Measurements from ENCODE around the gene ELF2. TPM values are rescaled to one million over a fixed set of nuclear protein-coding genes. Genes with fewer than 3 reads are reported as not detected.

ELF2 gene
- total and polyA plus RNA-seq, 2 of the 8 experiments (the other 6 are each of a cell fraction or from before 2014, with no cell fraction given) = 21.1 to 44.3 TPM

- Histone ChIP-seq H2BK5ac (ENCODE audit: low read depth, low read length) (peak overlapping the region; percentile 83), H2AFZ (ENCODE audit: low read length) (no peak overlapping the region), H3K4me3 (ENCODE audit: extremely low read depth in 1 of 4, insufficient read depth in 2 of 4, low read depth in 3 of 4, low read length in 4 of 4) (peak overlapping the region; percentile 90 to 98 (median 92); a peak in 7 of 8 replicates), H2AK5ac (ENCODE audit: low read depth, low read length) (no peak overlapping the region), H4K91ac (replicated peaks; ENCODE audit: insufficient read length, low read length) (peak overlapping the region; percentile 12), H3K18ac (ENCODE audit: extremely low read depth, low read length) (no peak overlapping the region), H2BK15ac (ENCODE audit: low read length) (no peak overlapping the region), H3K79me2 (ENCODE audit: control insufficient read depth in 1 of 2, insufficient read depth in 2 of 2, low read length in 2 of 2) (peaks cover 4 to 37% of the 10 kb centered on the region in 2 experiments), H4K5ac (ENCODE audit: insufficient read length, low read depth, low read length) (no peak overlapping the region), H2BK12ac (ENCODE audit: low read depth, low read length) (peak overlapping the region; percentile 88), H3K36me3 (ENCODE audit: control insufficient read depth in 2 of 4, insufficient read depth in 4 of 4, low read length in 3 of 4) (no peaks in the 10 kb centered on the region; a peak in 1 of 8 replicates), H3K56ac (replicated peaks; ENCODE audit: insufficient read length, low read depth, low read length) (no peak overlapping the region), H3K79me1 (ENCODE audit: low read depth, low read length) (peaks cover 3% of the 10 kb centered on the region; the same call in 1 of the 2 replicates), H2BK20ac (ENCODE audit: low read length) (peak overlapping the region; percentile 82; the same call in 1 of the 2 replicates), H3K27me3 (replicated peaks in 1 of 4; ENCODE audit: control insufficient read depth in 3 of 4, extremely low read depth in 1 of 4, insufficient read depth in 3 of 4, low read length in 3 of 4) (no peaks in the 10 kb centered on the region), H3K9me3 (ENCODE audit: insufficient read depth in 2 of 2, low read depth in 1 of 2, low read length in 1 of 2) (no peaks in the 10 kb centered on the region), H3K23ac (ENCODE audit: insufficient read length) (no peak overlapping the region), H3K27ac (ENCODE audit: low read depth, low read length) (0 out of 2 replicates have a peak overlapping the region, but pooled peaks have one; percentile 89), H2BK120ac (replicated peaks; ENCODE audit: low read depth, low read length) (peak overlapping the region; percentile 26), H3K4ac (replicated peaks; ENCODE audit: insufficient read length, low read depth, low read length) (no peak overlapping the region), H3K23me2 (ENCODE audit: low read depth, low read length) (peaks cover 4% of the 10 kb centered on the region; the same call in 1 of the 2 replicates), H4K20me1 (replicated peaks in 1 of 2; ENCODE audit: control insufficient read depth in 1 of 2, insufficient read depth in 2 of 2, low read length in 2 of 2) (peaks cover 2 to 8% of the 10 kb centered on the region in 2 experiments), H3K4me2 (ENCODE audit: insufficient read depth in 1 of 2, low read depth in 2 of 2, low read length in 2 of 2) (peak overlapping the region; percentile 75 to 94), H3K9ac (replicated peaks in 1 of 4; ENCODE audit: extremely low read depth in 1 of 4, low read depth in 3 of 4, low read length in 3 of 4) (peak overlapping the region in 2 of 4 experiments; percentile 79 to 84; a peak in 3 of 7 replicates), H4K8ac (ENCODE audit: extremely low read depth, insufficient read depth, low read length) (no peak overlapping the region), H3K14ac (ENCODE audit: insufficient read length) (no peak overlapping the region), H3K4me1 (replicated peaks in 1 of 4; ENCODE audit: control insufficient read depth in 3 of 4, insufficient read depth in 4 of 4, low read length in 3 of 4) (peaks cover 12 to 20% (median 16%) of the 10 kb centered on the region in 4 experiments)
- no peak for DNase-seq (ENCODE audit: low read depth in 1 of 2, low spot score in 2 of 2)
- no peak for FAIRE-seq
- 48% methylated on average over 9 of the region's 9 CpGs; no CpG with 5 or more reads in 1 of the 2 experiments for WGBS, 2 experiments (ENCODE audit: extremely low coverage in 1 of 2, insufficient coverage in 1 of 2, insufficient read length in 1 of 2, insufficient replicate concordance in 2 of 2, low coverage in 1 of 2, low lambda C conversion rate in 2 of 2, missing lambda C conversion rate in 1 of 2)
- CTCF ChIA-PET (ENCODE audit: partially characterized antibody) = interaction anchor here (0.6 to 3.4 kb wide), 6 partner anchors 9 to 145 kb away, joined by 3 to 15 read pairs (median 3); no protein-coding TSS in a partner anchor
- POLR2A ChIA-PET (ENCODE audit: partially characterized antibody) = interaction anchor here (0.6 to 5.4 kb wide), 16 partner anchors 9 to 227 kb away, joined by 3 to 39 read pairs (median 5); no protein-coding TSS in a partner anchor
- TF ChIP-seq PHF8 (conservative IDR thresholded peaks at IDR 0.05; ENCODE audit: low read depth, low read length) = no peak
- TF ChIP-seq JUND (IDR thresholded peaks at IDR 0.05; ENCODE audit: low read length) = peak; percentile 77
- no peak for TF ChIP-seq SRF (IDR thresholded peaks at IDR 0.05; ENCODE audit: low read depth, low read length)
Measured at GRCh38 chr4:139014371-139015268, 162.4 kb downstream of the ELF2 start.
